GM19468 (cell line): Measurements from ENCODE around the gene SEMA6A.

Experiments used
- ATAC-seq: cut with Tn5 transposase; IDR thresholded peaks from one replicate; pipeline ENCODE4 v1.9.1; 2021; ENCODE audit warnings: mild to moderate bottlenecking, moderate library complexity, moderate number of reproducible peaks; ENCODE audit not compliant: unreplicated experiment; ENCODE audit errors: extremely low read depth

SEMA6A gene

GRCh38 chr5:116420540-116420939, 154.1 kb downstream of the SEMA6A start:
- no peak for ATAC-seq

- no peak for ATAC-seq
Measured at GRCh38 chr5:116419258-116419657, 155.4 kb downstream of the SEMA6A start.

- ATAC-seq, result no peak
Measured at GRCh38 chr5:116418774-116419173, 155.8 kb downstream of the SEMA6A start.

- no peak for ATAC-seq
Measured at GRCh38 chr5:116418016-116418415, 156.6 kb downstream of the SEMA6A start.

- no peak for ATAC-seq
Measured at GRCh38 chr5:116415989-116416388, 158.6 kb downstream of the SEMA6A start.

- no peak for ATAC-seq
Measured at GRCh38 chr5:116415182-116415581, 159.4 kb downstream of the SEMA6A start.

- no peak for ATAC-seq
Measured at GRCh38 chr5:116411101-116411571, 163.5 kb downstream of the SEMA6A start.

GRCh38 chr5:116410336-116410890, 164.2 kb downstream of the SEMA6A start:
- ATAC-seq, result no peak

- ATAC-seq, result no peak
Measured at GRCh38 chr5:116409591-116410296, 164.9 kb downstream of the SEMA6A start.

GRCh38 chr5:116406306-116407041, 168.1 kb downstream of the SEMA6A start:
- no peak for ATAC-seq

- ATAC-seq, result no peak
Measured at GRCh38 chr5:116404792-116405191, 169.8 kb downstream of the SEMA6A start.

- ATAC-seq, result no peak
Measured at GRCh38 chr5:116404016-116404415, 170.6 kb downstream of the SEMA6A start.

GRCh38 chr5:116402235-116402634, 172.4 kb downstream of the SEMA6A start:
- no peak for ATAC-seq

GRCh38 chr5:116401576-116401975, 173.0 kb downstream of the SEMA6A start:
- no peak for ATAC-seq

GRCh38 chr5:116396476-116397099, 178.0 kb downstream of the SEMA6A start:
- no peak for ATAC-seq

GRCh38 chr5:116395631-116396203, 178.9 kb downstream of the SEMA6A start:
- no peak for ATAC-seq

GRCh38 chr5:116395226-116395625, 179.4 kb downstream of the SEMA6A start:
- no peak for ATAC-seq

- ATAC-seq, result no peak
Measured at GRCh38 chr5:116394186-116394867, 180.3 kb downstream of the SEMA6A start.
